Measurements from ENCODE around the gene NPAS3. TPM values are rescaled to one million over a fixed set of nuclear protein-coding genes. Genes with fewer than 3 reads are reported as not detected.

The NPAS3 gene
- total RNA-seq, 4 donors from 2014 or later = 0.19 to 2.1 (median 1.7) TPM; not detected in 1

- Histone ChIP-seq H3K36me3 (no peaks in the 10 kb centered on the region), H3K27me3 (no peaks in the 10 kb centered on the region), H3K4me1 (peaks cover 0 to 6% (median 0%) of the 10 kb centered on the region in 4 donors), H3K9me3 (no peaks in the 10 kb centered on the region), H3K4me3 (no peak overlapping the region), H3K27ac (no peak overlapping the region)
- TF ChIP-seq POLR2A (IDR thresholded peaks at IDR 0.05) (no peak), CTCF (IDR thresholded peaks at IDR 0.05) (no peak)
- DNase-seq = no peak
These were observed 628.5 kb downstream of the NPAS3 start for GRCh38 chr14:33567023-33567728.

- TF ChIP-seq CTCF (IDR thresholded peaks at IDR 0.05) (no peak), POLR2A (IDR thresholded peaks at IDR 0.05) (no peak)
- Histone ChIP-seq H3K4me3 (no peak overlapping the region), H3K27ac (no peak overlapping the region), H3K9me3 (no peaks in the 10 kb centered on the region), H3K27me3 (no peaks in the 10 kb centered on the region), H3K36me3 (no peaks in the 10 kb centered on the region), H3K4me1 (peaks cover 0 to 6% (median 0%) of the 10 kb centered on the region in 4 donors)
- DNase-seq = no peak
These were observed 629.1 kb downstream of the NPAS3 start for GRCh38 chr14:33567731-33568130.

GRCh38 chr14:33568935-33569579, 630.4 kb downstream of the NPAS3 start:
- TF ChIP-seq POLR2A (IDR thresholded peaks at IDR 0.05) (no peak), CTCF (IDR thresholded peaks at IDR 0.05) (no peak)
- no peaks in the 10 kb centered on the region for H3K36me3 ChIP-seq
- no peaks in the 10 kb centered on the region for H3K27me3 ChIP-seq
- H3K27ac ChIP-seq = no peak overlapping the region
- no peaks in the 10 kb centered on the region for H3K9me3 ChIP-seq
- no peak overlapping the region for H3K4me3 ChIP-seq
- H3K4me1 ChIP-seq = peaks cover 0 to 6% (median 0%) of the 10 kb centered on the region in 4 donors
- DNase-seq = no peak

GRCh38 chr14:33569821-33570687, 631.4 kb downstream of the NPAS3 start:
- TF ChIP-seq CTCF (IDR thresholded peaks at IDR 0.05) (no peak), POLR2A (IDR thresholded peaks at IDR 0.05) (no peak)
- Histone ChIP-seq H3K4me3 (no peak overlapping the region), H3K27ac (no peak overlapping the region), H3K4me1 (peaks cover 0 to 6% (median 0%) of the 10 kb centered on the region in 4 donors), H3K36me3 (no peaks in the 10 kb centered on the region), H3K27me3 (no peaks in the 10 kb centered on the region), H3K9me3 (no peaks in the 10 kb centered on the region)
- no peak for DNase-seq

- no peak for DNase-seq
- TF ChIP-seq POLR2A (IDR thresholded peaks at IDR 0.05) = no peak
- no peak for TF ChIP-seq CTCF (IDR thresholded peaks at IDR 0.05)
- no peaks in the 10 kb centered on the region for H3K36me3 ChIP-seq
- no peaks in the 10 kb centered on the region for H3K9me3 ChIP-seq
- no peaks in the 10 kb centered on the region for H3K27me3 ChIP-seq
- peaks cover 0 to 6% (median 0%) of the 10 kb centered on the region in 4 donors for H3K4me1 ChIP-seq
- no peak overlapping the region for H3K27ac ChIP-seq
- H3K4me3 ChIP-seq = no peak overlapping the region
These were observed 632.1 kb downstream of the NPAS3 start for GRCh38 chr14:33570694-33571310.
